MM.1S (cell line): Measurements from ENCODE around the gene ATP2B2.

Source experiments
- EZH2 ChIP-seq: fragments of 300-600 bp; sonication (generic); optimal IDR thresholded peaks from 2 replicates; pipeline ENCODE3; 2017; ENCODE audit warnings: low read depth, mild to moderate bottlenecking, antibody characterized with exemption, low read length, mixed read lengths
- EZH2phosphoT487 ChIP-seq: fragments of 300-600 bp; sonication (generic); IDR thresholded peaks from 2 replicates; pipeline ENCODE4 v1.6.1; 2018; ENCODE audit warnings: antibody characterized with exemption, low read length
- TF ChIP-seq, protein P1 (sequence below): fragments of 300-600 bp; sonication (generic); IDR thresholded peaks from 2 replicates; pipeline ENCODE4 v1.5.1; 2016; ENCODE audit warnings: antibody characterized with exemption, low read length, mixed read lengths

DNA sequence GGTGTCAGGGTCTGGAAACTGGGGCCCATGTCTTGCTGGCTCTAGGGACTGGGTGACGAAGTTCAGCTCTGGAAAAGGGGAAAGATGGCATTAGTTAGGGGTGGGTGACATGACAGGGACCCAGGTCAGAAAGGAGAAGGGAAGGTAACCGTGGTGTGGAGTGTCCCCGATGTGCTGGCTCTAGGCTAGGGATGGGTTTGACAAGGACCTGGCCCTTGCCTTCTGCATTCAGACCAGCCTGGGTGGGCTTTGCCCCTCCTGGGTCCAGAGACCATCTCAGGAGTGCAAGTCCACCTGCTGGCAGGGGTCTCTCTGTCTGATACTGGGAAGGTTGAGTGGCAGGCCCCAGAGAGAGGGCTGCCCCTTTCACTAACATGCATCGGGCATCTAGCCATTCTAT, 28.7 kb upstream of the ATP2B2 start:
- TF ChIP-seq EZH2, result no peak
- TF ChIP-seq, protein P1, sequence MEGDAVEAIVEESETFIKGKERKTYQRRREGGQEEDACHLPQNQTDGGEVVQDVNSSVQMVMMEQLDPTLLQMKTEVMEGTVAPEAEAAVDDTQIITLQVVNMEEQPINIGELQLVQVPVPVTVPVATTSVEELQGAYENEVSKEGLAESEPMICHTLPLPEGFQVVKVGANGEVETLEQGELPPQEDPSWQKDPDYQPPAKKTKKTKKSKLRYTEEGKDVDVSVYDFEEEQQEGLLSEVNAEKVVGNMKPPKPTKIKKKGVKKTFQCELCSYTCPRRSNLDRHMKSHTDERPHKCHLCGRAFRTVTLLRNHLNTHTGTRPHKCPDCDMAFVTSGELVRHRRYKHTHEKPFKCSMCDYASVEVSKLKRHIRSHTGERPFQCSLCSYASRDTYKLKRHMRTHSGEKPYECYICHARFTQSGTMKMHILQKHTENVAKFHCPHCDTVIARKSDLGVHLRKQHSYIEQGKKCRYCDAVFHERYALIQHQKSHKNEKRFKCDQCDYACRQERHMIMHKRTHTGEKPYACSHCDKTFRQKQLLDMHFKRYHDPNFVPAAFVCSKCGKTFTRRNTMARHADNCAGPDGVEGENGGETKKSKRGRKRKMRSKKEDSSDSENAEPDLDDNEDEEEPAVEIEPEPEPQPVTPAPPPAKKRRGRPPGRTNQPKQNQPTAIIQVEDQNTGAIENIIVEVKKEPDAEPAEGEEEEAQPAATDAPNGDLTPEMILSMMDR, result no peak
- no peak for TF ChIP-seq EZH2phosphoT487
